GM12878 (cell line): ENCODE data around the gene GPR155. TPM values are rescaled to one million over a fixed set of nuclear protein-coding genes. Genes with fewer than 3 reads are reported as not detected.

Experiments
- ATAC-seq: fragments of 200-7000 bp; cut with Tn5 transposase; 3 replicates; pipeline ENCODE4 v1.9.1; 2020; ENCODE audit warnings: mild to moderate bottlenecking, moderate library complexity
- BruUV-seq: library from RNA; stranded (reverse); fragments of 400-500 nt; replicated peaks from 2 replicates; lab custom pipeline; 2021; lab: Mats Ljungman, UMichigan
- CTCF ChIA-PET: fragments of 300-600 bp; sonication (Branson Sonifier 250); formaldehyde crosslinking; extraction: SDS; loops from one replicate; lab custom pipeline; 2021; ENCODE audit warnings: inconsistent platforms; lab: Yijun Ruan, JAX
- POLR2A ChIA-PET: fragments of 350-600 bp; formaldehyde crosslinking; extraction: SDS; loops from one replicate; lab custom pipeline; 2021; ENCODE audit warnings: inconsistent platforms; lab: Charles Lee
- RAD21 ChIA-PET: fragments of 300-600 bp; sonication (Branson Sonifier 250); formaldehyde crosslinking; loops from one replicate; lab custom pipeline; 2023; ENCODE audit warnings: antibody characterized with exemption; ENCODE audit not compliant: unreplicated experiment; lab: Charles Lee
- SMC1A ChIA-PET: fragments of 300-600 bp; sonication (Branson Sonifier 250); formaldehyde crosslinking; loops from one replicate; lab custom pipeline; 2023; ENCODE audit not compliant: unreplicated experiment, uncharacterized antibody; lab: Charles Lee
- DNase-seq: peaks from one replicate; pipeline ENCODE4 v3.0.0-alpha.2; 2011; ENCODE audit warnings: low read depth, low spot score
- FAIRE-seq: peaks from 3 replicates; lab custom pipeline; 2011; peaks lifted over from hg19 to GRCh38; lab: Jason Lieb, UNC
- H2AFZ ChIP-seq: 2 replicates; pipeline ENCODE4 v1.6.0; 2011; ENCODE audit warnings: low read depth, low read length, control low read depth; ENCODE audit not compliant: control insufficient read depth
- H3K27ac ChIP-seq: 2 replicates; pipeline ENCODE4 v1.5.1; 2011; ENCODE audit warnings: control low read depth; ENCODE audit not compliant: control insufficient read depth, insufficient read depth
- H3K27me3 ChIP-seq, 2 experiments: replicated peaks in 1 of 2; 2 replicates each; pipeline versions ENCODE4 v1.6.0 to v1.6.1; 2011; ENCODE audit warnings: low read length in 1 of 2; ENCODE audit not compliant: control insufficient read depth in 2 of 2, insufficient read depth in 2 of 2
- H3K36me3 ChIP-seq, 2 experiments: 2 replicates each; pipeline ENCODE4 v1.5.1; 2011; ENCODE audit warnings: low read length in 1 of 2; ENCODE audit not compliant: control insufficient read depth in 2 of 2, insufficient read depth in 2 of 2
- H3K4me1 ChIP-seq: 2 replicates; pipeline ENCODE4 v1.6.1; 2011; ENCODE audit warnings: mild to moderate bottlenecking, low read length, moderate library complexity, mixed read lengths; ENCODE audit not compliant: control insufficient read depth, insufficient read depth
- H3K4me2 ChIP-seq: 2 replicates; pipeline ENCODE4 v1.6.0; 2011; ENCODE audit warnings: control low read depth; ENCODE audit not compliant: control insufficient read depth, insufficient read depth
- H3K4me3 ChIP-seq: fragments of 200-600 bp; sonication (generic); 2 replicates; pipeline ENCODE4 v1.5.1; 2016
- H3K79me2 ChIP-seq: 2 replicates; pipeline ENCODE4 v1.6.0; 2011; ENCODE audit warnings: low read length; ENCODE audit not compliant: control insufficient read depth, insufficient read depth
- H3K9ac ChIP-seq: 2 replicates; pipeline ENCODE4 v1.8.0; 2011; ENCODE audit warnings: low read length, control low read depth, mixed read lengths; ENCODE audit not compliant: control insufficient read depth, insufficient read depth
- H3K9me3 ChIP-seq: replicated peaks from 3 replicates; pipeline ENCODE4 v1.5.1; 2011; ENCODE audit warnings: mild to moderate bottlenecking, low read length; ENCODE audit not compliant: control insufficient read depth, insufficient read depth
- H4K20me1 ChIP-seq: 2 replicates; pipeline ENCODE4 v1.6.0; 2011; ENCODE audit not compliant: control insufficient read depth, insufficient read depth
- CHD4 ChIP-seq: fragments of 200-600 bp; sonication (generic); IDR thresholded peaks from 2 replicates; pipeline ENCODE4 v1.6.1; 2016; ENCODE audit warnings: mild to moderate bottlenecking
- ETV6 ChIP-seq, 2 experiments: fragments of 450-650 bp in 1 of 2; IDR thresholded peaks in 1 of 2; conservative IDR thresholded peaks in 1 of 2; 2 replicates each; pipeline ENCODE4 v1.6.1; 2014; ENCODE audit warnings: antibody characterized with exemption in 1 of 2, borderline replicate concordance in 1 of 2, low read depth in 1 of 2, mild to moderate bottlenecking in 1 of 2, moderate library complexity in 1 of 2
- EZH2 ChIP-seq: IDR thresholded peaks from 2 replicates; pipeline ENCODE4 v1.6.1; 2012; ENCODE audit warnings: low read depth, mild to moderate bottlenecking, control low read depth, inconsistent platforms, low read length, borderline replicate concordance; ENCODE audit not compliant: control insufficient read depth
- KLF5 ChIP-seq: fragments of 450-650 bp; IDR thresholded peaks from 2 replicates; pipeline ENCODE4 v1.6.1; 2014; ENCODE audit warnings: mild to moderate bottlenecking; ENCODE audit not compliant: partially characterized antibody
- MEF2A ChIP-seq: IDR thresholded peaks from 2 replicates; pipeline ENCODE4 v1.6.1; 2011; ENCODE audit warnings: low read depth, mild to moderate bottlenecking, low read length, moderate library complexity; ENCODE audit not compliant: insufficient read depth
- NR2C1 ChIP-seq: fragments of 450-650 bp; IDR thresholded peaks from 2 replicates; pipeline ENCODE4 v1.6.1; 2017; ENCODE audit warnings: antibody characterized with exemption, mild to moderate bottlenecking, moderate library complexity
- POLR2AphosphoS2 ChIP-seq: IDR thresholded peaks from 2 replicates; pipeline ENCODE4 v1.6.1; 2011; ENCODE audit warnings: low read depth, mild to moderate bottlenecking, low read length, improper control_type of control experiment, moderate library complexity
- SIX5 ChIP-seq: IDR thresholded peaks from 2 replicates; pipeline ENCODE4 v1.6.1; 2011; ENCODE audit warnings: mild to moderate bottlenecking, low read depth, low read length, moderate library complexity; ENCODE audit not compliant: severe bottlenecking
- YY1 ChIP-seq: IDR thresholded peaks from 2 replicates; pipeline ENCODE4 v1.6.1; 2011; ENCODE audit warnings: low read depth, mild to moderate bottlenecking, low read length
- ZNF622 ChIP-seq: fragments of 450-650 bp; IDR thresholded peaks from 2 replicates; pipeline ENCODE4 v1.6.1; 2017; ENCODE audit warnings: mild to moderate bottlenecking, inconsistent platforms
- WGBS: methylation state at CpG from one replicate; pipeline ENCODE4 v1.1.6; 2016; ENCODE audit warnings: low lambda C conversion rate; ENCODE audit not compliant: insufficient replicate concordance, insufficient coverage; ENCODE audit errors: missing lambda C conversion rate; 5-methylcytosine and 5-hydroxymethylcytosine counted together
- in situ Hi-C: fragments of 300-500 bp; cut with MboI; formaldehyde crosslinking; loops from 9 replicates; pipeline ENCODE4 v1.14.3; 2018; ENCODE audit warnings: mixed read lengths
- intact Hi-C: fragments of 100-400 bp; cut with micrococcal nuclease; formaldehyde crosslinking; loops from one replicate; pipeline ENCODE4 v1.14.2; 2022; ENCODE audit not compliant: unreplicated experiment
- polyA plus RNA-seq, 11 experiments: library from polyadenylated mRNA; depleted of rRNA in 4 of 11; unstranded in 6 of 11; stranded (reverse) in 5 of 11; fragments of >200 nt; fragmentation: Nextera tagmentation in 4 of 11; fragmentation: Illumina TruSeq in 1 of 11; extraction: Ambion mirVana in 4 of 11; extraction: Trizol in 1 of 11; gene quantifications; 1 replicate in 1 of 11; 2 replicates in 10 of 11; pipeline versions ENCODE4 v1.2.1 to v1.2.3, GENCODE V29; 2011 to 2016; ENCODE audit warnings: inconsistent platforms in 2 of 11, missing spikeins in 2 of 11, low read depth in 1 of 11
- total RNA-seq, 4 experiments: library from RNA; depleted of rRNA in 3 of 4; stranded (reverse); fragments of >200 nt in 3 of 4; fragmentation: Illumina TruSeq in 1 of 4; extraction: Trizol in 1 of 4; gene quantifications; 2 replicates each; pipeline versions ENCODE4 v1.2.1 to v1.2.3, GENCODE V29; 2013 to 2021
- TF ChIP-seq, protein P1 (sequence below): fragments of 450-650 bp; IDR thresholded peaks from 2 replicates; pipeline ENCODE4 v1.6.1; 2018; ENCODE audit warnings: mild to moderate bottlenecking, low read depth, moderate library complexity; ENCODE audit not compliant: partially characterized antibody
- TF ChIP-seq, protein P2 (sequence below): IDR thresholded peaks from 2 replicates; pipeline ENCODE4 v1.6.1; 2011; ENCODE audit warnings: mild to moderate bottlenecking, low read depth, low read length, moderate library complexity; ENCODE audit not compliant: insufficient replicate concordance
- TF ChIP-seq, protein P3 (sequence below): IDR thresholded peaks from 2 replicates; pipeline ENCODE4 v1.6.1; 2012; ENCODE audit warnings: low read length, inconsistent platforms

GPR155 gene
- total and polyA plus RNA-seq, 10 of the 15 experiments (the other 5 are each of a cell fraction or from before 2014, with no cell fraction given) = 0.53 to 3.0 (median 1.5) TPM

DNA sequence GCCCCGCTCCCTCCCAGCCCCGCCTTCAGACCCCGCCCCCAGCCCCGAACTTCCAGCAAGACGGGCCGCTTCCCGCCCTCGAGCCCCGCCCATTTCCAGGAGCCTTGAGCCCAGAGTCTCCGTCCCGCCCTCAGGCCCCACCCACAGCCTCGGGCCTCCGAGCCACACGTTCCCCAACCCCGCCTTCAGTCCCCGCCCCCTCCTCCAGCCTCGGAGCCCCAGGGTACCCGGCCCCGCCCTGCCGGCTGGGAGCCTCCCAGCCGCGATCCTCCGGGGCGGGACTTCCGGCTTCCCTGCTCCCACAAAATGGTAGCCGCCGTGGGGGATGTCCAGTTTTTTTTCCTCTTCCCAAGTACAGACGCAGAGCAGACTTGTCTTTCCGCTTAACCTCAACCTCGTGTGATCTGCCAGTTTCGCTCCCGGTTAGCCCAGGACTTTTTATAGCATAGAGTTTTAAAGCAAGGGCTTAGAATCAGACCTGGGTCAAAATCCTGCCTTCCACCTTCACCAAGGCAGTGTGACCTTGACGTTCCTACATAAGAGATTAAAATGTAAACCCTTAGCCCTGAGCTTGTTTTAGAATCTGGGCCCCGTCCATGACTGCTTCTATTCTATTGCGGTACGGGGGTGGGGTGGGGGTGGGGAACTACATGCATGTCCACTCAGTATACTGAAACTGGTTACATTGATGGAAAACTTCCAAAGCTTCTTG is 435 bp upstream of the GPR155 start:
- ChIA-PET POLR2A (interaction anchor here (0.5 to 1.7 kb wide), 6 partner anchors 9 to 148 kb away, joined by 3 to 6 read pairs (median 4); partner anchors contain the start of gene WIPF1), SMC1A (interaction anchor here (0.8 to 2.7 kb wide), 5 partner anchors 10 to 91 kb away, joined by 3 to 10 read pairs (median 5); partner anchors contain the start of gene SCRN3), CTCF (interaction anchor here (0.7 to 3.5 kb wide), 11 partner anchors 16 to 201 kb away, joined by 3 to 25 read pairs (median 4); partner anchors contain the start of gene WIPF1), RAD21 (interaction anchor here (0.8 to 2.5 kb wide), 9 partner anchors 22 to 123 kb away, joined by 3 to 8 read pairs (median 5); partner anchors contain the start of gene WIPF1)
- FAIRE-seq = no peak
- peak; percentile 85 for DNase-seq
- peak overlapping the region; percentile 61 for H3K4me2 ChIP-seq
- in situ Hi-C loops (no loop called here), intact Hi-C loops (no loop called here)
- peak overlapping the region; percentile 72 for H3K9ac ChIP-seq
- no peaks in the 10 kb centered on the region for H4K20me1 ChIP-seq
- no peaks in the 10 kb centered on the region for H3K36me3 ChIP-seq
- peak; percentile 96 for ATAC-seq
- under 1% methylated on average over 20 of the region's 36 CpGs for WGBS
- H3K27me3 ChIP-seq = no peaks in the 10 kb centered on the region
- H3K27ac ChIP-seq = peak overlapping the region; percentile 85
- peak overlapping the region; percentile 81 for H3K4me3 ChIP-seq
- no peaks in the 10 kb centered on the region for H3K9me3 ChIP-seq
- BruUV-seq = no TSS peak
- peak overlapping the region; percentile 78 for H2AFZ ChIP-seq
- peaks cover 9% of the 10 kb centered on the region for H3K4me1 ChIP-seq
- no peaks in the 10 kb centered on the region for H3K79me2 ChIP-seq
- TF ChIP-seq, protein P1, sequence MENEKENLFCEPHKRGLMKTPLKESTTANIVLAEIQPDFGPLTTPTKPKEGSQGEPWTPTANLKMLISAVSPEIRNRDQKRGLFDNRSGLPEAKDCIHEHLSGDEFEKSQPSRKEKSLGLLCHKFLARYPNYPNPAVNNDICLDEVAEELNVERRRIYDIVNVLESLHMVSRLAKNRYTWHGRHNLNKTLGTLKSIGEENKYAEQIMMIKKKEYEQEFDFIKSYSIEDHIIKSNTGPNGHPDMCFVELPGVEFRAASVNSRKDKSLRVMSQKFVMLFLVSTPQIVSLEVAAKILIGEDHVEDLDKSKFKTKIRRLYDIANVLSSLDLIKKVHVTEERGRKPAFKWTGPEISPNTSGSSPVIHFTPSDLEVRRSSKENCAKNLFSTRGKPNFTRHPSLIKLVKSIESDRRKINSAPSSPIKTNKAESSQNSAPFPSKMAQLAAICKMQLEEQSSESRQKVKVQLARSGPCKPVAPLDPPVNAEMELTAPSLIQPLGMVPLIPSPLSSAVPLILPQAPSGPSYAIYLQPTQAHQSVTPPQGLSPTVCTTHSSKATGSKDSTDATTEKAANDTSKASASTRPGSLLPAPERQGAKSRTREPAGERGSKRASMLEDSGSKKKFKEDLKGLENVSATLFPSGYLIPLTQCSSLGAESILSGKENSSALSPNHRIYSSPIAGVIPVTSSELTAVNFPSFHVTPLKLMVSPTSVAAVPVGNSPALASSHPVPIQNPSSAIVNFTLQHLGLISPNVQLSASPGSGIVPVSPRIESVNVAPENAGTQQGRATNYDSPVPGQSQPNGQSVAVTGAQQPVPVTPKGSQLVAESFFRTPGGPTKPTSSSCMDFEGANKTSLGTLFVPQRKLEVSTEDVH = no peak
- TF ChIP-seq EZH2 (no peak), SIX5 (no peak), CHD4 (no peak), YY1 (peak; percentile 94), ETV6 (conservative IDR thresholded peaks at IDR 0.05 in 1 of 2, IDR thresholded peaks at IDR 0.05 in 1 of 2; ENCODE audit: borderline replicate concordance in 1 of 2, low read depth in 1 of 2) (no peak), ZNF622 (no peak), KLF5 (no peak), POLR2AphosphoS2 (no peak), MEF2A (no peak), NR2C1 (no peak)
- TF ChIP-seq, protein P2, sequence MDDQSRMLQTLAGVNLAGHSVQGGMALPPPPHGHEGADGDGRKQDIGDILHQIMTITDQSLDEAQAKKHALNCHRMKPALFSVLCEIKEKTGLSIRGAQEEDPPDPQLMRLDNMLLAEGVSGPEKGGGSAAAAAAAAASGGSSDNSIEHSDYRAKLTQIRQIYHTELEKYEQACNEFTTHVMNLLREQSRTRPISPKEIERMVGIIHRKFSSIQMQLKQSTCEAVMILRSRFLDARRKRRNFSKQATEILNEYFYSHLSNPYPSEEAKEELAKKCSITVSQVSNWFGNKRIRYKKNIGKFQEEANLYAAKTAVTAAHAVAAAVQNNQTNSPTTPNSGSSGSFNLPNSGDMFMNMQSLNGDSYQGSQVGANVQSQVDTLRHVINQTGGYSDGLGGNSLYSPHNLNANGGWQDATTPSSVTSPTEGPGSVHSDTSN = no peak
- TF ChIP-seq, protein P3, sequence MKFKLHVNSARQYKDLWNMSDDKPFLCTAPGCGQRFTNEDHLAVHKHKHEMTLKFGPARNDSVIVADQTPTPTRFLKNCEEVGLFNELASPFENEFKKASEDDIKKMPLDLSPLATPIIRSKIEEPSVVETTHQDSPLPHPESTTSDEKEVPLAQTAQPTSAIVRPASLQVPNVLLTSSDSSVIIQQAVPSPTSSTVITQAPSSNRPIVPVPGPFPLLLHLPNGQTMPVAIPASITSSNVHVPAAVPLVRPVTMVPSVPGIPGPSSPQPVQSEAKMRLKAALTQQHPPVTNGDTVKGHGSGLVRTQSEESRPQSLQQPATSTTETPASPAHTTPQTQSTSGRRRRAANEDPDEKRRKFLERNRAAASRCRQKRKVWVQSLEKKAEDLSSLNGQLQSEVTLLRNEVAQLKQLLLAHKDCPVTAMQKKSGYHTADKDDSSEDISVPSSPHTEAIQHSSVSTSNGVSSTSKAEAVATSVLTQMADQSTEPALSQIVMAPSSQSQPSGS = no peak
